IMR-90 (cell line): ENCODE data around the gene FRMPD4. TPM values are rescaled to one million over a fixed set of nuclear protein-coding genes. Genes with fewer than 3 reads are reported as not detected.

Experiments used
- ATAC-seq: fragments of 200-7000 bp; cut with Tn5 transposase; 2 replicates; pipeline ENCODE4 v1.9.1; 2020; ENCODE audit warnings: low read depth, mild to moderate bottlenecking, moderate library complexity
- BruUV-seq: library from RNA; stranded (reverse); fragments of 400-500 nt; replicated peaks from 2 replicates; lab custom pipeline; 2021; lab: Mats Ljungman, UMichigan
- CTCF ChIA-PET: fragments of 300-600 bp; formaldehyde crosslinking; extraction: SDS; loops from one replicate; lab custom pipeline; 2021; ENCODE audit warnings: antibody characterized with exemption; lab: Yijun Ruan, JAX
- POLR2A ChIA-PET: fragments of 300-600 bp; sonication (Branson Sonifier 250); formaldehyde crosslinking; loops from one replicate; lab custom pipeline; 2022; ENCODE audit warnings: antibody characterized with exemption; ENCODE audit not compliant: unreplicated experiment; lab: Charles Lee
- DNase-seq: peaks from one replicate; pipeline ENCODE4 v3.0.0; 2013
- H2AFZ ChIP-seq: replicated peaks from 2 replicates; pipeline ENCODE3; 2013; ENCODE audit warnings: low read length, mild to moderate bottlenecking; ENCODE audit not compliant: poor library complexity
- H2AK5ac ChIP-seq: 2 replicates; pipeline ENCODE4 v1.6.1; 2013; ENCODE audit warnings: low read depth, low read length, inconsistent platforms
- H2AK9ac ChIP-seq: replicated peaks from 2 replicates; pipeline ENCODE3; 2013; ENCODE audit warnings: mild to moderate bottlenecking, low read depth, low read length, moderate library complexity; ENCODE audit not compliant: poor library complexity
- H2BK120ac ChIP-seq: 2 replicates; pipeline ENCODE4 v1.6.1; 2013; ENCODE audit warnings: low read depth, low read length, inconsistent platforms
- H2BK15ac ChIP-seq: 3 replicates; pipeline ENCODE4 v1.6.1; 2013; ENCODE audit warnings: low read depth, low read length, inconsistent platforms
- H2BK20ac ChIP-seq: 2 replicates; pipeline ENCODE4 v1.6.1; 2013; ENCODE audit warnings: low read depth, mild to moderate bottlenecking, inconsistent platforms, low read length, moderate library complexity
- H2BK5ac ChIP-seq: 2 replicates; pipeline ENCODE4 v1.6.1; 2013; ENCODE audit warnings: mild to moderate bottlenecking, low read depth, low read length, inconsistent platforms; ENCODE audit not compliant: poor library complexity, severe bottlenecking
- H3K14ac ChIP-seq: replicated peaks from 2 replicates; pipeline ENCODE4 v1.6.1; 2013; ENCODE audit warnings: low read depth, low read length, inconsistent platforms
- H3K18ac ChIP-seq: 2 replicates; pipeline ENCODE4 v1.6.1; 2013; ENCODE audit warnings: low read depth, low read length, control low read depth
- H3K23ac ChIP-seq: 2 replicates; pipeline ENCODE4 v1.6.1; 2013; ENCODE audit warnings: low read depth, low read length, inconsistent platforms
- H3K27ac ChIP-seq: 2 replicates; pipeline ENCODE4 v1.5.1; 2013; ENCODE audit warnings: mild to moderate bottlenecking, control low read depth, low read length; ENCODE audit not compliant: insufficient read depth
- H3K27me3 ChIP-seq: 2 replicates; pipeline ENCODE4 v1.6.1; 2013; ENCODE audit warnings: low read length; ENCODE audit not compliant: control insufficient read depth, insufficient read depth
- H3K36me3 ChIP-seq: 2 replicates; pipeline ENCODE4 v1.6.1; 2013; ENCODE audit warnings: low read length, mixed read lengths; ENCODE audit not compliant: control insufficient read depth, insufficient read depth
- H3K4ac ChIP-seq: 2 replicates; pipeline ENCODE4 v1.6.1; 2013; ENCODE audit warnings: low read depth, low read length, inconsistent platforms
- H3K4me1 ChIP-seq: 2 replicates; pipeline ENCODE4 v1.6.1; 2013; ENCODE audit warnings: low read length, mixed read lengths; ENCODE audit not compliant: control insufficient read depth, insufficient read depth
- H3K4me2 ChIP-seq: 2 replicates; pipeline ENCODE4 v1.6.1; 2013; ENCODE audit warnings: low read depth, mild to moderate bottlenecking, control low read depth, low read length, moderate library complexity
- H3K4me3 ChIP-seq: 2 replicates; pipeline ENCODE4 v1.5.1; 2013; ENCODE audit warnings: low read depth, mild to moderate bottlenecking, control low read depth, low read length, moderate library complexity; ENCODE audit not compliant: insufficient read depth
- H3K56ac ChIP-seq: 2 replicates; pipeline ENCODE4 v1.6.1; 2013; ENCODE audit warnings: low read length, inconsistent platforms; ENCODE audit not compliant: insufficient read depth; ENCODE audit errors: extremely low read depth
- H3K79me1 ChIP-seq, 2 experiments: 2 replicates each; pipeline ENCODE4 v1.6.1; 2013; ENCODE audit warnings: low read length in 2 of 2, inconsistent platforms in 1 of 2, low read depth in 1 of 2
- H3K9ac ChIP-seq: 2 replicates; pipeline ENCODE4 v1.6.1; 2013; ENCODE audit warnings: low read depth, low read length, control low read depth
- H3K9me1 ChIP-seq: 2 replicates; pipeline ENCODE4 v1.6.1; 2013; ENCODE audit warnings: low read length, inconsistent platforms; ENCODE audit not compliant: insufficient read depth
- H3K9me3 ChIP-seq: 2 replicates; pipeline ENCODE4 v1.6.1; 2013; ENCODE audit warnings: low read length; ENCODE audit not compliant: control insufficient read depth, insufficient read depth
- H4K20me1 ChIP-seq: 2 replicates; pipeline ENCODE4 v1.6.1; 2013; ENCODE audit warnings: low read length, inconsistent platforms; ENCODE audit not compliant: insufficient read depth
- H4K5ac ChIP-seq: 2 replicates; pipeline ENCODE4 v1.6.1; 2013; ENCODE audit warnings: mild to moderate bottlenecking, low read depth, low read length, control low read depth
- H4K8ac ChIP-seq, 2 experiments: 2 replicates each; pipeline ENCODE4 v1.6.1; 2013; ENCODE audit warnings: low read depth in 2 of 2, low read length in 2 of 2, control low read depth in 1 of 2, inconsistent platforms in 1 of 2
- H4K91ac ChIP-seq: 2 replicates; pipeline ENCODE4 v1.6.1; 2013; ENCODE audit warnings: low read depth, low read length, inconsistent platforms; ENCODE audit not compliant: insufficient read depth
- BHLHE40 ChIP-seq: fragments of 150-350 bp; IDR thresholded peaks from 2 replicates; pipeline ENCODE4 v1.6.1; 2016; ENCODE audit warnings: mild to moderate bottlenecking, low read depth, low read length
- CEBPB ChIP-seq: IDR thresholded peaks from 2 replicates; pipeline ENCODE4 v1.6.1; 2012; ENCODE audit warnings: low read depth, low read length, improper control_type of control experiment
- CHD1 ChIP-seq: IDR thresholded peaks from 2 replicates; pipeline ENCODE4 v1.6.1; 2012; ENCODE audit warnings: low read depth, low read length, improper control_type of control experiment
- FOS ChIP-seq: fragments of 150-350 bp; IDR thresholded peaks from 2 replicates; pipeline ENCODE4 v1.6.1; 2016; ENCODE audit warnings: low read depth, low read length
- MAFK ChIP-seq: IDR thresholded peaks from 2 replicates; pipeline ENCODE4 v1.6.1; 2012; ENCODE audit warnings: low read depth, low read length, improper control_type of control experiment
- MXI1 ChIP-seq: IDR thresholded peaks from 2 replicates; pipeline ENCODE4 v1.6.1; 2012; ENCODE audit warnings: low read depth, mild to moderate bottlenecking, low read length, moderate library complexity, borderline replicate concordance
- RAD21 ChIP-seq: IDR thresholded peaks from 2 replicates; pipeline ENCODE4 v1.6.1; 2012; ENCODE audit warnings: low read length, improper control_type of control experiment
- RCOR1 ChIP-seq: IDR thresholded peaks from 2 replicates; pipeline ENCODE4 v1.6.1; 2012; ENCODE audit warnings: mild to moderate bottlenecking, low read length, improper control_type of control experiment; ENCODE audit not compliant: insufficient replicate concordance
- RFX5 ChIP-seq: IDR thresholded peaks from 2 replicates; pipeline ENCODE4 v1.8.0; 2012; ENCODE audit warnings: low read depth, mild to moderate bottlenecking, low read length, moderate library complexity
- SMC3 ChIP-seq: fragments of 150-350 bp; IDR thresholded peaks from 2 replicates; pipeline ENCODE4 v1.6.1; 2016; ENCODE audit warnings: low read depth, mild to moderate bottlenecking, antibody characterized with exemption, low read length, moderate library complexity
- WGBS, 2 experiments: methylation state at CpG; one replicate each; pipeline versions ENCODE4 v1.1.5 to v1.1.7; 2013; ENCODE audit warnings: missing lambda C conversion rate in 2 of 2; ENCODE audit not compliant: insufficient read length in 1 of 2; ENCODE audit errors: extremely low coverage in 2 of 2; 5-methylcytosine and 5-hydroxymethylcytosine counted together
- dilution Hi-C: fragments of 300-500 bp; cut with HindIII; formaldehyde crosslinking; loops from one replicate; pipeline ENCODE4 v1.14.3; 2018; ENCODE audit warnings: low sequenced_read_pairs; ENCODE audit not compliant: unreplicated experiment
- in situ Hi-C: fragments of 300-500 bp; cut with MboI; formaldehyde crosslinking; loops from 3 replicates; pipeline ENCODE4 v1.14.3; 2019; ENCODE audit warnings: low sequenced_read_pairs, inconsistent platforms, mixed read lengths
- intact Hi-C: fragments of 100-400 bp; cut with micrococcal nuclease; formaldehyde crosslinking; loops from 2 replicates; pipeline ENCODE4 v1.10.0; 2022
- polyA plus RNA-seq, 3 experiments: library from polyadenylated mRNA; depleted of rRNA; stranded (reverse); fragments of >200 nt; gene quantifications; 2 replicates each; pipeline ENCODE4 v1.2.3, GENCODE V29; 2012; ENCODE audit warnings: low replicate concordance in 1 of 3
- total RNA-seq: library from RNA; depleted of rRNA; stranded (reverse); fragments of >200 nt; gene quantifications from 2 replicates; pipeline ENCODE4 v1.2.3, GENCODE V29; 2012
- TF ChIP-seq, protein P1 (sequence below): fragments of 150-350 bp; IDR thresholded peaks from 2 replicates; pipeline ENCODE4 v1.6.1; 2016; ENCODE audit warnings: low read depth, mild to moderate bottlenecking, low read length, moderate library complexity, borderline replicate concordance
- TF ChIP-seq, protein P2 (sequence below): conservative IDR thresholded peaks from 2 replicates; pipeline ENCODE4 v1.5.1; 2012; ENCODE audit warnings: mild to moderate bottlenecking, low read depth, low read length, improper control_type of control experiment

FRMPD4 gene
- total and polyA plus RNA-seq, 2 of the 4 experiments (the other 2 are of a cell fraction), result 0.53 to 1.1 TPM

DNA sequence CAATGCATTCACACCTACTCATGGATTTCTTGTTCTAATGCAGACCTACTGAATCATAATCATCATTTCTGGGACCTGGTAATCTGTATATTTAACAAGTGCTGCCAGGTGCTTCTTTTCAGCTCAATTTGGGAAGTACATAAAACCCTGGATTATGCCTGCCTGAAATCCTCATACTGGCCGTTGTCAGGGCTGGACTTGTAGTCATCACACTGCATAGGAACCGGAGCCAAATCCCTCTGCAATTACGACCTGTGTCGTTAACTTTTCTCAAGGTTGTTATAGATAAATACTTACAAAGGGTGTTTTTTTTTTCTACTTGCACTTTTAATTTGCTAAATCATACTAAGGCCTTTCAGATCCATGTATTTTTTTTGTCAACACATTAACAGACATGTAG is 358.1 kb downstream of the FRMPD4 start:
- Histone ChIP-seq H4K5ac (no peak overlapping the region), H3K4me1 (no peaks in the 10 kb centered on the region), H2BK5ac (no peak overlapping the region), H3K9me1 (no peaks in the 10 kb centered on the region), H2AK5ac (no peak overlapping the region), H3K4me2 (no peak overlapping the region), H4K8ac (no peak overlapping the region), H3K79me1 (no peaks in the 10 kb centered on the region), H3K9ac (no peak overlapping the region), H2BK15ac (no peak overlapping the region), H2BK120ac (no peak overlapping the region), H2AK9ac (no peak overlapping the region), H3K18ac (no peak overlapping the region), H3K9me3 (no peaks in the 10 kb centered on the region), H3K4me3 (no peak overlapping the region), H3K4ac (no peak overlapping the region), H3K36me3 (no peaks in the 10 kb centered on the region), H3K23ac (no peak overlapping the region), H4K20me1 (no peaks in the 10 kb centered on the region), H4K91ac (no peak overlapping the region), H2BK20ac (no peak overlapping the region), H3K27me3 (no peaks in the 10 kb centered on the region), H3K27ac (no peak overlapping the region), H3K14ac (no peak overlapping the region), H3K56ac (no peak overlapping the region), H2AFZ (no peak overlapping the region)
- dilution Hi-C loops, result no loop called here
- POLR2A ChIA-PET, result no interaction called here
- WGBS, 2 experiments, result no CpG with 5 or more reads among the region's 4 CpGs
- in situ Hi-C loops, result no loop called here
- ATAC-seq, result no peak
- intact Hi-C loops, result no loop called here
- BruUV-seq, result no TSS peak
- DNase-seq, result no peak
- CTCF ChIA-PET, result no interaction called here
- TF ChIP-seq MXI1, result no peak
- TF ChIP-seq, protein P1, sequence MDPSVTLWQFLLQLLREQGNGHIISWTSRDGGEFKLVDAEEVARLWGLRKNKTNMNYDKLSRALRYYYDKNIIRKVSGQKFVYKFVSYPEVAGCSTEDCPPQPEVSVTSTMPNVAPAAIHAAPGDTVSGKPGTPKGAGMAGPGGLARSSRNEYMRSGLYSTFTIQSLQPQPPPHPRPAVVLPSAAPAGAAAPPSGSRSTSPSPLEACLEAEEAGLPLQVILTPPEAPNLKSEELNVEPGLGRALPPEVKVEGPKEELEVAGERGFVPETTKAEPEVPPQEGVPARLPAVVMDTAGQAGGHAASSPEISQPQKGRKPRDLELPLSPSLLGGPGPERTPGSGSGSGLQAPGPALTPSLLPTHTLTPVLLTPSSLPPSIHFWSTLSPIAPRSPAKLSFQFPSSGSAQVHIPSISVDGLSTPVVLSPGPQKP, result no peak
- TF ChIP-seq CEBPB, result no peak
- no peak for TF ChIP-seq MAFK
- TF ChIP-seq SMC3, result no peak
- TF ChIP-seq CHD1, result no peak
- no peak for TF ChIP-seq FOS
- no peak for TF ChIP-seq RAD21
- no peak for TF ChIP-seq BHLHE40
- no peak for TF ChIP-seq RCOR1
- TF ChIP-seq RFX5, result no peak
- TF ChIP-seq, protein P2, sequence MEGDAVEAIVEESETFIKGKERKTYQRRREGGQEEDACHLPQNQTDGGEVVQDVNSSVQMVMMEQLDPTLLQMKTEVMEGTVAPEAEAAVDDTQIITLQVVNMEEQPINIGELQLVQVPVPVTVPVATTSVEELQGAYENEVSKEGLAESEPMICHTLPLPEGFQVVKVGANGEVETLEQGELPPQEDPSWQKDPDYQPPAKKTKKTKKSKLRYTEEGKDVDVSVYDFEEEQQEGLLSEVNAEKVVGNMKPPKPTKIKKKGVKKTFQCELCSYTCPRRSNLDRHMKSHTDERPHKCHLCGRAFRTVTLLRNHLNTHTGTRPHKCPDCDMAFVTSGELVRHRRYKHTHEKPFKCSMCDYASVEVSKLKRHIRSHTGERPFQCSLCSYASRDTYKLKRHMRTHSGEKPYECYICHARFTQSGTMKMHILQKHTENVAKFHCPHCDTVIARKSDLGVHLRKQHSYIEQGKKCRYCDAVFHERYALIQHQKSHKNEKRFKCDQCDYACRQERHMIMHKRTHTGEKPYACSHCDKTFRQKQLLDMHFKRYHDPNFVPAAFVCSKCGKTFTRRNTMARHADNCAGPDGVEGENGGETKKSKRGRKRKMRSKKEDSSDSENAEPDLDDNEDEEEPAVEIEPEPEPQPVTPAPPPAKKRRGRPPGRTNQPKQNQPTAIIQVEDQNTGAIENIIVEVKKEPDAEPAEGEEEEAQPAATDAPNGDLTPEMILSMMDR, result no peak
